ENCODE data around the gene EYS. TPM values are rescaled to one million over a fixed set of nuclear protein-coding genes. Genes with fewer than 3 reads are reported as not detected.

The EYS gene
- total and polyA plus RNA-seq, 4 donors, result 0.08 to 0.63 (median 0.36) TPM

DNA sequence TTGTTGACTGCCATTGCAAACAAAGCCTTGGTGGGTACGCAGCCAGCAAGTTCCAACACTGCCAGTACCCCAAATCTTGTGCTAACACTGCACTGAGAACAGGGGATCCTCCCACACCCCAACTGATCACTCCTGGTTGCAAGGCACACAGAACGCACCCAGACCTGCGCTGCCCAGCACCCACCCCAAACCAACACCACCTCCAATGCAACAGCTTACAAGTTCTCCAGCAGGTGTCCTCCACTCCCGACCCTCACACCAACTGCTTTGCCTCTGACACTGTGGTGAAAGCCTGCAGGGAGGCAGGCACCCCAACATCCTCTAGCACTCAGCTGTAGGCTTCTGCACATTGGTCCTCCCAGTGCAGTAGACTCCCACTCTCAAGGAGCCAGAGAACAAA is 39.3 kb upstream of the EYS start (continued):
- TF ChIP-seq REST (IDR thresholded peaks at IDR 0.05) (no peak), RXRA (IDR thresholded peaks at IDR 0.05) (no peak), RAD21 (IDR thresholded peaks at IDR 0.05) (no peak)

DNA sequence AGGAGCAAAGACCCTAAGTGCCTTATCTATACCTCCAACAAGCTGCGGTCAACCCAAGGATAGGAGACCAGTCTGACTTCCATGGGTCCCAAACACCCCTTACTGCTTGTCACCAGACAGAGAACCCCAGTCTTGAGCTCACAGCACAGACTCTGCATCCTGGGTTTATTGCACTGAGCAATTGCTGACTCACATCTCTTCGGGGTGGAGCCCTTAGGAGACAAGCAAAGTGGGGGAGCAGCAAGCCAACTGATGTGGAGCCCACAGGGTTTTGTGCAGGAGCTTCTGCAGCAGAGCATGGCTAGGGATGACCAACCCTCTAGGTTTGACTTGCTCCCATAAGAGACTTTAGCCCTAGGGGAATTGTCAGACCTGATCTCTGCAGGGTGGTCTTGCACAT is 38.6 kb upstream of the EYS start:
- TF ChIP-seq, protein P1, sequence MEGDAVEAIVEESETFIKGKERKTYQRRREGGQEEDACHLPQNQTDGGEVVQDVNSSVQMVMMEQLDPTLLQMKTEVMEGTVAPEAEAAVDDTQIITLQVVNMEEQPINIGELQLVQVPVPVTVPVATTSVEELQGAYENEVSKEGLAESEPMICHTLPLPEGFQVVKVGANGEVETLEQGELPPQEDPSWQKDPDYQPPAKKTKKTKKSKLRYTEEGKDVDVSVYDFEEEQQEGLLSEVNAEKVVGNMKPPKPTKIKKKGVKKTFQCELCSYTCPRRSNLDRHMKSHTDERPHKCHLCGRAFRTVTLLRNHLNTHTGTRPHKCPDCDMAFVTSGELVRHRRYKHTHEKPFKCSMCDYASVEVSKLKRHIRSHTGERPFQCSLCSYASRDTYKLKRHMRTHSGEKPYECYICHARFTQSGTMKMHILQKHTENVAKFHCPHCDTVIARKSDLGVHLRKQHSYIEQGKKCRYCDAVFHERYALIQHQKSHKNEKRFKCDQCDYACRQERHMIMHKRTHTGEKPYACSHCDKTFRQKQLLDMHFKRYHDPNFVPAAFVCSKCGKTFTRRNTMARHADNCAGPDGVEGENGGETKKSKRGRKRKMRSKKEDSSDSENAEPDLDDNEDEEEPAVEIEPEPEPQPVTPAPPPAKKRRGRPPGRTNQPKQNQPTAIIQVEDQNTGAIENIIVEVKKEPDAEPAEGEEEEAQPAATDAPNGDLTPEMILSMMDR (IDR thresholded peaks at IDR 0.05; ENCODE audit: low read depth, low read length, missing input control), result no peak
- TF ChIP-seq, protein P2, sequence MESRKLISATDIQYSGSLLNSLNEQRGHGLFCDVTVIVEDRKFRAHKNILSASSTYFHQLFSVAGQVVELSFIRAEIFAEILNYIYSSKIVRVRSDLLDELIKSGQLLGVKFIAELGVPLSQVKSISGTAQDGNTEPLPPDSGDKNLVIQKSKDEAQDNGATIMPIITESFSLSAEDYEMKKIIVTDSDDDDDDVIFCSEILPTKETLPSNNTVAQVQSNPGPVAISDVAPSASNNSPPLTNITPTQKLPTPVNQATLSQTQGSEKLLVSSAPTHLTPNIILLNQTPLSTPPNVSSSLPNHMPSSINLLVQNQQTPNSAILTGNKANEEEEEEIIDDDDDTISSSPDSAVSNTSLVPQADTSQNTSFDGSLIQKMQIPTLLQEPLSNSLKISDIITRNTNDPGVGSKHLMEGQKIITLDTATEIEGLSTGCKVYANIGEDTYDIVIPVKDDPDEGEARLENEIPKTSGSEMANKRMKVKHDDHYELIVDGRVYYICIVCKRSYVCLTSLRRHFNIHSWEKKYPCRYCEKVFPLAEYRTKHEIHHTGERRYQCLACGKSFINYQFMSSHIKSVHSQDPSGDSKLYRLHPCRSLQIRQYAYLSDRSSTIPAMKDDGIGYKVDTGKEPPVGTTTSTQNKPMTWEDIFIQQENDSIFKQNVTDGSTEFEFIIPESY (IDR thresholded peaks at IDR 0.05), result no peak
- TF ChIP-seq FOXA1 (IDR thresholded peaks at IDR 0.05), result no peak
- Histone ChIP-seq H3K27me3 (ENCODE audit: control insufficient read depth in 4 of 4, insufficient read depth in 4 of 4, low read length in 3 of 4) (no peaks in the 10 kb centered on the region), H3K36me3 (ENCODE audit: control insufficient read depth in 4 of 4, insufficient read depth in 3 of 4, low read depth in 1 of 4, low read length in 3 of 4) (no peaks in the 10 kb centered on the region), H3K4me3 (ENCODE audit: low read depth in 1 of 3, low read length in 3 of 3) (no peak overlapping the region), H3K9ac (ENCODE audit: low read depth in 1 of 2, low read length in 2 of 2) (no peak overlapping the region), H3K4me1 (ENCODE audit: control insufficient read depth in 4 of 4, insufficient read depth in 4 of 4, low read length in 3 of 4) (no peaks in the 10 kb centered on the region), H3K27ac (ENCODE audit: low read depth in 1 of 2, low read length in 2 of 2) (no peak overlapping the region), H3K9me3 (ENCODE audit: control insufficient read depth in 4 of 4, low read length in 3 of 4) (no peaks in the 10 kb centered on the region)
- no peak for DNase-seq (ENCODE audit: low spot score)
- 73% methylated on average over 2 of the region's 2 CpGs for WGBS

DNA sequence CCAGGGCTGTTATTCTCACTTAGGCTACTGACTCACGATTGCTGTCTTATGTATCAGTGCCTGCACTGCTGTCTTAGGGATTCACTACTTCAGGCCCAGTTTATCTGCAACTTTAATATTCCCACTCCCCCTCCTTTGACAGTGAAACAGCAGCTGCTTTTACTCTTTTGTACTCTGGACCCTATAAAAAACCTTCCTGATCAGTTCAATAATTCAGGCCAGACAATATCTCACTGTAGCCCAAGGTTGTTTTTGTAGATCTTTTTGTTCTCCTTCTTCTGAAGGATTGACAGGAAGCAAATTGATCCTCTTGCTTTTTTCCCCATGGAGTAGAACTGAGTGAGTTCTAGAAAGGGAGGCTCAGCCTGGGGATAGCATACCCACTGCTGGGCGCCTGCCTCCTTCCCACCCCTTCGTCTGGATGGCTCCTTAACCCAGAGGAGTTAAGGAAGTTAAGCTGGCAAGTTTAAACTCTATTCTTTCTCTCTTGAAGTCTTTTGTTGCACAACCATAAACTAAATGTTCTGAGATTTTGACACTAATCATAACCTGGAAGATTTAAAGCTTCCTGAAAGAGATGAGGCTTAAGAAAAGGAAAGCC is 22.0 kb upstream of the EYS start:
- WGBS, result 31% methylated on average over 3 of the region's 3 CpGs
- H3K36me3 ChIP-seq (ENCODE audit: control insufficient read depth in 4 of 4, insufficient read depth in 3 of 4, low read depth in 1 of 4, low read length in 3 of 4), result no peaks in the 10 kb centered on the region
- peaks cover 0 to 2% (median 0%) of the 10 kb centered on the region in 4 donors for H3K27me3 ChIP-seq (ENCODE audit: control insufficient read depth in 4 of 4, insufficient read depth in 4 of 4, low read length in 3 of 4)
- no peaks in the 10 kb centered on the region for H3K4me1 ChIP-seq (ENCODE audit: control insufficient read depth in 4 of 4, insufficient read depth in 4 of 4, low read length in 3 of 4)
- no peak overlapping the region for H3K4me3 ChIP-seq (ENCODE audit: low read depth in 1 of 3, low read length in 3 of 3)
- H3K9ac ChIP-seq (ENCODE audit: low read depth in 1 of 2, low read length in 2 of 2), result no peak overlapping the region
- DNase-seq (ENCODE audit: low spot score), result no peak
- H3K27ac ChIP-seq (ENCODE audit: low read depth in 1 of 2, low read length in 2 of 2), result no peak overlapping the region
- H3K9me3 ChIP-seq (ENCODE audit: control insufficient read depth in 4 of 4, low read length in 3 of 4), result no peaks in the 10 kb centered on the region
- TF ChIP-seq RAD21 (IDR thresholded peaks at IDR 0.05), result no peak
- TF ChIP-seq, protein P1 (IDR thresholded peaks at IDR 0.05; ENCODE audit: low read depth, low read length, missing input control), result no peak
- TF ChIP-seq, protein P3, sequence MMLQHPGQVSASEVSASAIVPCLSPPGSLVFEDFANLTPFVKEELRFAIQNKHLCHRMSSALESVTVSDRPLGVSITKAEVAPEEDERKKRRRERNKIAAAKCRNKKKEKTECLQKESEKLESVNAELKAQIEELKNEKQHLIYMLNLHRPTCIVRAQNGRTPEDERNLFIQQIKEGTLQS (IDR thresholded peaks at IDR 0.05), result no peak
- no peak for TF ChIP-seq HNF4G (IDR thresholded peaks at IDR 0.05)
- no peak for TF ChIP-seq RXRA (IDR thresholded peaks at IDR 0.05)
- no peak for TF ChIP-seq NR2F2 (IDR thresholded peaks at IDR 0.05)
- no peak for TF ChIP-seq TAF1 (conservative IDR thresholded peaks at IDR 0.05)
- TF ChIP-seq EGR1 (IDR thresholded peaks at IDR 0.05; ENCODE audit: low read depth in 2 of 2), result no peak
- TF ChIP-seq, protein P2 (IDR thresholded peaks at IDR 0.05), result no peak
- no peak for TF ChIP-seq HNF4A (conservative IDR thresholded peaks at IDR 0.05)
- no peak for TF ChIP-seq JUND (IDR thresholded peaks at IDR 0.05)
- no peak for TF ChIP-seq YY1 (IDR thresholded peaks at IDR 0.05)
- TF ChIP-seq, protein P4, sequence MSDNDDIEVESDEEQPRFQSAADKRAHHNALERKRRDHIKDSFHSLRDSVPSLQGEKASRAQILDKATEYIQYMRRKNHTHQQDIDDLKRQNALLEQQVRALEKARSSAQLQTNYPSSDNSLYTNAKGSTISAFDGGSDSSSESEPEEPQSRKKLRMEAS (IDR thresholded peaks at IDR 0.05), result no peak
- no peak for TF ChIP-seq SP1 (IDR thresholded peaks at IDR 0.05)
- TF ChIP-seq FOXA1 (IDR thresholded peaks at IDR 0.05), result no peak
- no peak for TF ChIP-seq FOXA2 (IDR thresholded peaks at IDR 0.05)
